HepG2 (cell line): ENCODE data around the gene KRTAP3-1. TPM values are rescaled to one million over a fixed set of nuclear protein-coding genes. Genes with fewer than 3 reads are reported as not detected.

Experiments
- ATAC-seq: fragments of 200-7000 bp; cut with Tn5 transposase; 3 replicates; pipeline ENCODE4 v1.9.1; 2020; ENCODE audit warnings: mild to moderate bottlenecking, moderate library complexity
- BruUV-seq: library from RNA; stranded (reverse); fragments of 400-500 nt; replicated peaks from 2 replicates; lab custom pipeline; 2021; lab: Mats Ljungman, UMichigan
- CTCF ChIA-PET: fragments of 300-600 bp; formaldehyde crosslinking; extraction: SDS; loops from one replicate; lab custom pipeline; 2021; ENCODE audit warnings: low total read pairs, inconsistent platforms, low intra/inter-chr PET ratio; lab: Yijun Ruan, JAX
- POLR2A ChIA-PET: fragments of 350-600 bp; sonication (Branson Sonifier 250); formaldehyde crosslinking; loops from one replicate; lab custom pipeline; 2020; ENCODE audit warnings: antibody characterized with exemption, inconsistent platforms; lab: Yijun Ruan, JAX
- DNase-seq: peaks from one replicate; pipeline ENCODE4 v3.0.0-alpha.2; 2015; ENCODE audit warnings: low spot score
- FAIRE-seq: peaks from 3 replicates; lab custom pipeline; 2011; peaks lifted over from hg19 to GRCh38; lab: Jason Lieb, UNC
- H2AFZ ChIP-seq: one replicate; pipeline ENCODE4 v1.6.1; 2011; ENCODE audit warnings: low read length, inconsistent platforms
- H3K27ac ChIP-seq: fragments of 300-600 bp; 3 replicates; pipeline ENCODE4 v1.8.0; 2011; ENCODE audit warnings: mixed run types, mild to moderate bottlenecking, mixed read lengths, low read length, inconsistent platforms; ENCODE audit not compliant: insufficient read depth; ENCODE audit errors: extremely low read length
- H3K27me3 ChIP-seq, 2 experiments: fragments of 200-600 bp in 1 of 2; 2 replicates in 1 of 2; 3 replicates in 1 of 2; pipeline versions ENCODE4 v1.6.0 to v1.8.0; 2011; ENCODE audit warnings: low read length in 2 of 2, mild to moderate bottlenecking in 2 of 2, moderate library complexity in 2 of 2, inconsistent platforms in 1 of 2; ENCODE audit not compliant: insufficient read depth in 2 of 2, control insufficient read depth in 1 of 2
- H3K36me3 ChIP-seq, 2 experiments: fragments of 200-600 bp in 1 of 2; replicated peaks in 1 of 2; 2 replicates in 1 of 2; 3 replicates in 1 of 2; pipeline versions ENCODE4 v1.5.1 to v1.8.0; 2011; ENCODE audit warnings: low read length in 2 of 2, inconsistent platforms in 1 of 2; ENCODE audit not compliant: insufficient read depth in 2 of 2, control insufficient read depth in 1 of 2
- H3K4me1 ChIP-seq: 2 replicates; pipeline ENCODE4 v1.5.1; 2012; ENCODE audit warnings: low read length, inconsistent platforms; ENCODE audit not compliant: insufficient read depth
- H3K4me2 ChIP-seq: 2 replicates; pipeline ENCODE4 v1.6.0; 2011; ENCODE audit warnings: low read depth, low read length, inconsistent platforms
- H3K4me3 ChIP-seq, 3 experiments: fragments of 200-600 bp in 1 of 3; sonication (generic), shearing (Covaris generic) in 1 of 3; replicated peaks in 1 of 3; 2 replicates each; pipeline ENCODE4 v1.5.1; 2011 to 2016; ENCODE audit warnings: low read length in 3 of 3, inconsistent platforms in 2 of 3, low read depth in 2 of 3, mild to moderate bottlenecking in 2 of 3, control low read depth in 1 of 3, mixed read lengths in 1 of 3; ENCODE audit not compliant: insufficient read depth in 1 of 3
- H3K79me2 ChIP-seq: one replicate; pipeline ENCODE4 v1.6.1; 2011; ENCODE audit warnings: low read length, inconsistent platforms; ENCODE audit not compliant: insufficient read depth
- H3K9ac ChIP-seq: 2 replicates; pipeline ENCODE4 v1.6.0; 2011; ENCODE audit warnings: mild to moderate bottlenecking, low read depth, low read length, inconsistent platforms; ENCODE audit not compliant: insufficient read depth
- H3K9me3 ChIP-seq: 2 replicates; pipeline ENCODE4 v1.5.1; 2012; ENCODE audit warnings: mild to moderate bottlenecking, low read length
- H4K20me1 ChIP-seq: 2 replicates; pipeline ENCODE4 v1.6.0; 2011; ENCODE audit warnings: inconsistent platforms, mild to moderate bottlenecking, low read length, moderate library complexity; ENCODE audit not compliant: insufficient read depth
- CENPBD1 ChIP-seq: sonication (generic); formaldehyde crosslinking; IDR thresholded peaks from 2 replicates; pipeline ENCODE4 v1.8.0; 2022; ENCODE audit warnings: missing genetic modification reagents, low read depth, mild to moderate bottlenecking, borderline replicate concordance
- CREB1 ChIP-seq, 2 experiments: fragments of 450-650 bp in 1 of 2; IDR thresholded peaks; 2 replicates each; pipeline ENCODE4 v1.6.1; 2016 to 2017; ENCODE audit warnings: control low read depth in 1 of 2, mild to moderate bottlenecking in 1 of 2, missing compliant biosample characterization in 1 of 2, missing genetic modification characterization in 1 of 2
- GTF3A ChIP-seq: sonication (generic); formaldehyde crosslinking; conservative IDR thresholded peaks from 2 replicates; pipeline ENCODE4 v1.4.0; 2020; ENCODE audit warnings: mild to moderate bottlenecking, missing genetic modification reagents
- HCFC1 ChIP-seq: fragments of 150-350 bp; IDR thresholded peaks from 2 replicates; pipeline ENCODE4 v1.6.1; 2014; ENCODE audit warnings: low read depth, low read length
- ISL2 ChIP-seq: sonication (generic); formaldehyde crosslinking; IDR thresholded peaks from 2 replicates; pipeline ENCODE4 v1.5.0; 2020; ENCODE audit warnings: missing genetic modification reagents
- KDM2A ChIP-seq: sonication (generic); formaldehyde crosslinking; IDR thresholded peaks from 2 replicates; pipeline ENCODE4 v1.4.0; 2020; ENCODE audit warnings: low read depth, missing genetic modification reagents, borderline replicate concordance
- KLF13 ChIP-seq: sonication (generic); formaldehyde crosslinking; IDR thresholded peaks from 2 replicates; pipeline ENCODE4 v1.4.0; 2020; ENCODE audit warnings: mild to moderate bottlenecking, missing genetic modification reagents
- MAFF ChIP-seq: IDR thresholded peaks from 2 replicates; pipeline ENCODE4 v1.6.1; 2011; ENCODE audit warnings: low read depth, low read length, improper control_type of control experiment
- MAFK ChIP-seq, 2 experiments: IDR thresholded peaks in 1 of 2; conservative IDR thresholded peaks in 1 of 2; 2 replicates each; pipeline ENCODE4 v1.6.1; 2011; ENCODE audit warnings: improper control_type of control experiment in 2 of 2, low read length in 2 of 2
- ZNF563 ChIP-seq: sonication (generic); formaldehyde crosslinking; IDR thresholded peaks from 2 replicates; pipeline ENCODE4 v1.8.0; 2022; ENCODE audit warnings: mild to moderate bottlenecking, moderate library complexity, missing genetic modification reagents
- ZNF766 ChIP-seq: sonication (generic); formaldehyde crosslinking; IDR thresholded peaks from 2 replicates; pipeline ENCODE4 v1.5.0; 2020; ENCODE audit warnings: missing genetic modification reagents, borderline replicate concordance
- ZNF800 ChIP-seq: sonication (generic); formaldehyde crosslinking; IDR thresholded peaks from 2 replicates; pipeline ENCODE4 v1.4.0; 2020; ENCODE audit warnings: missing genetic modification reagents
- WGBS: methylation state at CpG from one replicate; pipeline ENCODE4 v1.1.6; 2017; ENCODE audit warnings: low lambda C conversion rate; 5-methylcytosine and 5-hydroxymethylcytosine counted together
- in situ Hi-C: cut with HindIII; loops from 2 replicates; pipeline ENCODE4 v1.10.0; 2017; ENCODE audit warnings: low pct_unique_long_range_greater_than_20kb; ENCODE audit not compliant: extremely low pct_ligation_motif_present
- intact Hi-C: fragments of 100-400 bp; cut with micrococcal nuclease; formaldehyde crosslinking; loops from one replicate; pipeline ENCODE4 v1.10.0; 2022; ENCODE audit not compliant: unreplicated experiment
- polyA plus RNA-seq, 8 experiments: library from polyadenylated mRNA; depleted of rRNA in 3 of 8; stranded (reverse) in 7 of 8; unstranded in 1 of 8; fragments of >200 nt; fragmentation: Illumina TruSeq in 4 of 8; extraction: Trizol in 4 of 8; gene quantifications; 2 replicates each; pipeline versions ENCODE4 v1.2.1 to v1.2.3, GENCODE V29; 2011 to 2016; ENCODE audit warnings: low read depth in 4 of 8, missing spikeins in 1 of 8, mixed read lengths in 1 of 8; ENCODE audit not compliant: insufficient read depth in 1 of 8
- total RNA-seq, 5 experiments: library from RNA; depleted of rRNA; stranded (reverse); fragments of >200 nt; fragmentation: Illumina TruSeq; extraction: Trizol; gene quantifications; 2 replicates each; pipeline ENCODE4 v1.2.3, GENCODE V29; 2016; ENCODE audit warnings: low read depth in 1 of 5
- TF ChIP-seq, protein P1 (sequence below): sonication (generic); formaldehyde crosslinking; IDR thresholded peaks from 2 replicates; pipeline ENCODE4 v1.4.0; 2020; ENCODE audit warnings: missing genetic modification reagents

Gene KRTAP3-1
- total and polyA plus RNA-seq, 2 of the 13 experiments (the other 11 are each of a cell fraction or from before 2014, with no cell fraction given) = 0.29 to 3.7 TPM

DNA sequence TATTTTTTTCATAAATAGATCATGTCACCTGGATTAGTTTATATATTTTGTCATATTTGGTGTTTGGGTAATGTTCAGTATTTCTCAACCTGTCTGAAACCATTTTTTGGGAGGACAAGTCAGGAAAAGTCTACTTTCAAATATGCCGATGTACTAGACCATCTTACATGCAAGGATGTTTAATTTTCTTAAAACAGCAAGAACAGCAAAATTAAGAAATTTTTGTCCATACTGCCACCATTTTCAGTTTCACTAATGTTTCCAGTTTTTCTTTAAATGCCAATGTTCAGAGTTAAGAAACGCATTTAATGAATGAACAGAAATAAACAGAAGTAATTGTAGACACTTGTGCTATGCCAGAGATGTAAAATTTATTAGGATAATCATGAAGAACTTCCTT lies 15.8 kb downstream of the KRTAP3-1 start:
- ChIA-PET POLR2A (no interaction called here), CTCF (no interaction called here)
- no peaks in the 10 kb centered on the region for H3K27me3 ChIP-seq
- H3K4me1 ChIP-seq = peaks cover 5% of the 10 kb centered on the region; the same call in 1 of the 2 replicates
- H3K9me3 ChIP-seq = no peaks in the 10 kb centered on the region
- no peak overlapping the region for H3K27ac ChIP-seq
- no peak overlapping the region for H3K9ac ChIP-seq
- DNase-seq = no peak
- H3K36me3 ChIP-seq = no peaks in the 10 kb centered on the region
- ATAC-seq = no peak
- intact Hi-C loops (no loop called here), in situ Hi-C loops (no loop called here)
- 94% methylated on average over 2 of the region's 2 CpGs for WGBS
- H3K79me2 ChIP-seq = no peaks in the 10 kb centered on the region
- FAIRE-seq = no peak
- no TSS peak for BruUV-seq
- H2AFZ ChIP-seq = no peak overlapping the region
- no peaks in the 10 kb centered on the region for H4K20me1 ChIP-seq
- H3K4me2 ChIP-seq = no peak overlapping the region
- no peak overlapping the region for H3K4me3 ChIP-seq
- peak; percentile 53 to 74 for TF ChIP-seq MAFK (conservative IDR thresholded peaks at IDR 0.05 in 1 of 2, IDR thresholded peaks at IDR 0.05 in 1 of 2; ENCODE audit: low read length in 2 of 2)
- TF ChIP-seq MAFF = peak; percentile 62; the same call in 1 of the 2 replicates
- TF ChIP-seq KDM2A (CRISPR knock-in tag) = no peak
- TF ChIP-seq ZNF766 (CRISPR knock-in tag) = no peak

- no peak for FAIRE-seq
- no peak for ATAC-seq
- Histone ChIP-seq H3K27me3 (no peaks in the 10 kb centered on the region), H3K4me1 (peaks cover 5% of the 10 kb centered on the region; the same call in 1 of the 2 replicates), H2AFZ (no peak overlapping the region), H3K4me2 (no peak overlapping the region), H3K9me3 (no peaks in the 10 kb centered on the region), H3K4me3 (no peak overlapping the region), H3K27ac (no peak overlapping the region), H3K36me3 (no peaks in the 10 kb centered on the region), H3K9ac (no peak overlapping the region), H4K20me1 (no peaks in the 10 kb centered on the region), H3K79me2 (no peaks in the 10 kb centered on the region)
- no TSS peak for BruUV-seq
- POLR2A ChIA-PET = no interaction called here
- WGBS = 69% methylated on average over 3 of the region's 3 CpGs
- no peak for DNase-seq
- intact Hi-C loops (no loop called here), in situ Hi-C loops (no loop called here)
- CTCF ChIA-PET = no interaction called here
- no peak for TF ChIP-seq HCFC1
- no peak for TF ChIP-seq ZNF563
- no peak for TF ChIP-seq CREB1 (IDR thresholded peaks at IDR 0.05)
- TF ChIP-seq CREB1 (CRISPR knock-in tag; IDR thresholded peaks at IDR 0.05) = no peak
- TF ChIP-seq CENPBD1 (CRISPR knock-in tag) = no peak
- no peak for TF ChIP-seq ISL2 (CRISPR knock-in tag)
- TF ChIP-seq, protein P1, sequence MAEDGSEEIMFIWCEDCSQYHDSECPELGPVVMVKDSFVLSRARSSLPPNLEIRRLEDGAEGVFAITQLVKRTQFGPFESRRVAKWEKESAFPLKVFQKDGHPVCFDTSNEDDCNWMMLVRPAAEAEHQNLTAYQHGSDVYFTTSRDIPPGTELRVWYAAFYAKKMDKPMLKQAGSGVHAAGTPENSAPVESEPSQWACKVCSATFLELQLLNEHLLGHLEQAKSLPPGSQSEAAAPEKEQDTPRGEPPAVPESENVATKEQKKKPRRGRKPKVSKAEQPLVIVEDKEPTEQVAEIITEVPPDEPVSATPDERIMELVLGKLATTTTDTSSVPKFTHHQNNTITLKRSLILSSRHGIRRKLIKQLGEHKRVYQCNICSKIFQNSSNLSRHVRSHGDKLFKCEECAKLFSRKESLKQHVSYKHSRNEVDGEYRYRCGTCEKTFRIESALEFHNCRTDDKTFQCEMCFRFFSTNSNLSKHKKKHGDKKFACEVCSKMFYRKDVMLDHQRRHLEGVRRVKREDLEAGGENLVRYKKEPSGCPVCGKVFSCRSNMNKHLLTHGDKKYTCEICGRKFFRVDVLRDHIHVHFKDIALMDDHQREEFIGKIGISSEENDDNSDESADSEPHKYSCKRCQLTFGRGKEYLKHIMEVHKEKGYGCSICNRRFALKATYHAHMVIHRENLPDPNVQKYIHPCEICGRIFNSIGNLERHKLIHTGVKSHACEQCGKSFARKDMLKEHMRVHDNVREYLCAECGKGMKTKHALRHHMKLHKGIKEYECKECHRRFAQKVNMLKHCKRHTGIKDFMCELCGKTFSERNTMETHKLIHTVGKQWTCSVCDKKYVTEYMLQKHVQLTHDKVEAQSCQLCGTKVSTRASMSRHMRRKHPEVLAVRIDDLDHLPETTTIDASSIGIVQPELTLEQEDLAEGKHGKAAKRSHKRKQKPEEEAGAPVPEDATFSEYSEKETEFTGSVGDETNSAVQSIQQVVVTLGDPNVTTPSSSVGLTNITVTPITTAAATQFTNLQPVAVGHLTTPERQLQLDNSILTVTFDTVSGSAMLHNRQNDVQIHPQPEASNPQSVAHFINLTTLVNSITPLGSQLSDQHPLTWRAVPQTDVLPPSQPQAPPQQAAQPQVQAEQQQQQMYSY (CRISPR knock-in tag) = no peak
- no peak for TF ChIP-seq KLF13 (CRISPR knock-in tag)
- TF ChIP-seq ZNF800 (CRISPR knock-in tag) = no peak
- TF ChIP-seq GTF3A (CRISPR knock-in tag) = no peak
Measured at GRCh38 chr17:40992666-40993065, 16.3 kb downstream of the KRTAP3-1 start.
